Ectodermal cell (in vitro differentiated cells): Measurements from ENCODE around the gene CKAP5.

Experiments used
- H3K27ac ChIP-seq: 2 replicates; pipeline ENCODE4 v1.7.0; 2013; ENCODE audit warnings: mild to moderate bottlenecking, low read depth, low read length; ENCODE audit not compliant: insufficient read depth, poor library complexity, severe bottlenecking
- H3K27me3 ChIP-seq: 2 replicates; pipeline ENCODE4 v1.7.0; 2013; ENCODE audit warnings: mild to moderate bottlenecking, low read length; ENCODE audit not compliant: insufficient read depth, control insufficient read depth, poor library complexity, severe bottlenecking
- H3K36me3 ChIP-seq: one replicate; pipeline ENCODE4 v1.7.0; 2013; ENCODE audit warnings: low read length; ENCODE audit not compliant: control insufficient read depth, insufficient read depth
- H3K4me1 ChIP-seq: one replicate; pipeline ENCODE4 v1.7.0; 2013; ENCODE audit warnings: low read length; ENCODE audit not compliant: control insufficient read depth, insufficient read depth
- H3K4me3 ChIP-seq: 2 replicates; pipeline ENCODE4 v1.7.0; 2013; ENCODE audit warnings: low read depth, low read length, control low read depth; ENCODE audit not compliant: insufficient read depth
- H3K9me3 ChIP-seq: 2 replicates; pipeline ENCODE4 v1.7.0; 2013; ENCODE audit warnings: mild to moderate bottlenecking, low read length, moderate library complexity; ENCODE audit not compliant: control insufficient read depth
- WGBS, 2 experiments: methylation state at CpG; one replicate each; pipeline ENCODE4 v1.1.7; 2013; ENCODE audit warnings: missing lambda C conversion rate in 2 of 2; 5-methylcytosine and 5-hydroxymethylcytosine counted together

Gene CKAP5

DNA sequence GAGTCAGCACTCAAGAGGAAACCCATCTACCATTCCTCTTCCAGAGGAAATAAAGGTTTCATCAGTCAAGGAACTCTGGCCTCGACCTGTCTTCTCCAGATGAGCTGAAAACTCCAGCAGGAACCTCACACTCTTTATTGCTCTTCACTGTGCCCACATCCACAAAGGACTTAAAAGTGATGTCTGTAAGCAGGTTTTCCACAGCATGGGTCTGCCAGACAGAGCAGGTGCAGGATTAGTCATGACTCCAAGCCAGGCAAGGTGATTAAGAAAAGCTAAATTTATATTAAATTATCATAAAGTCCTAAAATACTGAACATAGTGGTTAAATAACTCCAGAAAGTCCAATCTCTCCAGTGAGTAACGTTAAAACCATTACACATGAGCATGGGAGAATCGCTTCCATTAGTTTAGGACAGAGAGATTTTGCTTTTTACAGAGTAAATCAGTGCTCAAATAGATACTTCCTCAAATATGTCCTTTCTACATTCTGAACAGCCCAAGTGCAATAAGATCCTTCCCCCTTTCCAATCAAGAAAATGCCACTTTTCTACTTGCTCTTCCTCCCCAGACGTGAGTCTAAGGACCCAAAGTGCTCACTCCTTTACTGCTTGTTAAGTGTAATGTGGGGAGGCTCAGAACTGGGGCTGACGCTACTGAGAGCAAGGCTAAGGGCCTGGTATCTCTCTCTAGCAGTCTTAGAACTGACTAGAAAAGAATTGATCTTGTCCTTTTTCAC, 10.7 kb upstream of the CKAP5 start:
- Histone ChIP-seq H3K4me1 (no peaks in the 10 kb centered on the region), H3K9me3 (no peaks in the 10 kb centered on the region), H3K27ac (no peak overlapping the region), H3K27me3 (no peaks in the 10 kb centered on the region), H3K36me3 (peaks cover 27% of the 10 kb centered on the region), H3K4me3 (no peak overlapping the region)
- 73 to 95% methylated on average over 4 to 5 of the region's 5 CpGs for WGBS, 2 experiments

- Histone ChIP-seq H3K4me3 (no peak overlapping the region), H3K27me3 (no peaks in the 10 kb centered on the region), H3K4me1 (no peaks in the 10 kb centered on the region), H3K36me3 (peaks cover 24% of the 10 kb centered on the region), H3K27ac (no peak overlapping the region), H3K9me3 (no peaks in the 10 kb centered on the region)
- WGBS, 2 experiments, result 96 to 98% methylated on average over 2 of the region's 2 CpGs
Observed at GRCh38 chr11:46855863-46856262, 9.8 kb upstream of the CKAP5 start.

DNA sequence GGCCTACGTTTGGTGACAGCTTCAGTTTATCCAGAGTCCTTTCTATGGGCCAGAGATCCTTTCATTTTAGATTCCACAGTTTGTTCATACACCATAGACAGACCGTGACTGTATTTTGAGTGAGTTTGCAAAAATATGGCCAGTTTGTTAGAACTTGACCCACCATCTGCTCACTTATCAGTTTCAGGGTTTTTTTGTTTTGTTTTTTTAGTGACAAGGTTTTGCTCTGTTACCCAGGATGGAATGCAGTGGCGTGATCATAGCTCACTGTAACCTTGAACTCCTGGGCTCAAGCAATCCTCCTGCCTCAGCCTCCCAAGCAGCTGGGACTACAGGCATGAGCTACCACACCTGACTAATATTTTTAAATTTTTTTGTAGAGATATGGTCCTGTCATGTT, 9.1 kb upstream of the CKAP5 start:
- no peak overlapping the region for H3K27ac ChIP-seq
- no peaks in the 10 kb centered on the region for H3K4me1 ChIP-seq
- WGBS, 2 experiments, result 95 to 98% methylated on average over 3 of the region's 3 CpGs
- no peak overlapping the region for H3K4me3 ChIP-seq
- no peaks in the 10 kb centered on the region for H3K27me3 ChIP-seq
- H3K36me3 ChIP-seq, result peaks cover 18% of the 10 kb centered on the region
- H3K9me3 ChIP-seq, result no peaks in the 10 kb centered on the region

GRCh38 chr11:46850829-46851380, 4.8 kb upstream of the CKAP5 start:
- H3K4me1 ChIP-seq, result no peaks in the 10 kb centered on the region
- no peaks in the 10 kb centered on the region for H3K27me3 ChIP-seq
- H3K4me3 ChIP-seq, result no peak overlapping the region
- no peaks in the 10 kb centered on the region for H3K9me3 ChIP-seq
- H3K27ac ChIP-seq, result no peak overlapping the region
- no peaks in the 10 kb centered on the region for H3K36me3 ChIP-seq
- 56 to 67% methylated on average over 10 of the region's 10 CpGs for WGBS, 2 experiments

GRCh38 chr11:46849631-46850030, 3.6 kb upstream of the CKAP5 start:
- Histone ChIP-seq H3K27me3 (no peaks in the 10 kb centered on the region), H3K9me3 (no peaks in the 10 kb centered on the region), H3K4me3 (no peak overlapping the region), H3K4me1 (peaks cover 4% of the 10 kb centered on the region), H3K27ac (no peak overlapping the region), H3K36me3 (no peaks in the 10 kb centered on the region)
- WGBS, 2 experiments, result 94 to 99% methylated on average over 1 of the region's 1 CpG

DNA sequence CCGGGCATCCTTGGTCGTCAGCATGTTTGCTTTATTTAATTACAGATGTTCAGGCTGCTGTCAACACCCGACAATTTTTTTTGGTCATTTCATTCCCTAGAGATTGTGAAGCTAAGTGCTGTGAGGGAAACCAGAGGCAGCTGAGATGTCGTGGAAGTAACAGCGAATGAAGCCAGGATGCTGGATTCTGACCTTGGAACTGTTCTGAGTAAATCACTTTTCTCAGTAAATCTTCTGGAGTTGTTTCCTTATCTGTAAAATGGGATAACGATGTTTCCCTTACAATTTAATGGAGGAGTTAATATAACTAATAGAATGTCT, 390 bp upstream of the CKAP5 start:
- no peaks in the 10 kb centered on the region for H3K9me3 ChIP-seq
- 18 to 19% methylated on average over 6 of the region's 6 CpGs for WGBS, 2 experiments
- no peaks in the 10 kb centered on the region for H3K36me3 ChIP-seq
- peak overlapping the region; percentile 86 for H3K4me3 ChIP-seq
- H3K27ac ChIP-seq, result no peak overlapping the region
- H3K27me3 ChIP-seq, result no peaks in the 10 kb centered on the region
- peaks cover 10% of the 10 kb centered on the region for H3K4me1 ChIP-seq

DNA sequence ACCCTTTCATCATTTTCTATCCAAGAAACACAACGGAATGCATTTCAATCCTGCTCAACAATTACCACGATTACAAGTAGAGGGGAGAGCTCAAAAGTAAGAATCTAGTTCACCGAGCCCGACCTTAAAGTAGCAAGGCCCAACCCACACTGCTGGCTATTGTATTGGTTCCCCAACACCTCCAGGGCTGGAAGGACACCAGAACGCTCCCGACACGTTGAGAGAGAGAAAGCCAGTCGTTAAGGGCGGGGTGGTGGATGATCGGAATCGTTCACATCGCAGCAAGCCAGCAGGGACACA, 690 bp downstream of the CKAP5 start:
- Histone ChIP-seq H3K36me3 (no peaks in the 10 kb centered on the region), H3K27ac (no peak overlapping the region), H3K4me1 (peaks cover 10% of the 10 kb centered on the region), H3K9me3 (no peaks in the 10 kb centered on the region), H3K27me3 (no peaks in the 10 kb centered on the region), H3K4me3 (peak overlapping the region; percentile 86)
- 0 to 1% methylated on average over 12 of the region's 12 CpGs for WGBS, 2 experiments

DNA sequence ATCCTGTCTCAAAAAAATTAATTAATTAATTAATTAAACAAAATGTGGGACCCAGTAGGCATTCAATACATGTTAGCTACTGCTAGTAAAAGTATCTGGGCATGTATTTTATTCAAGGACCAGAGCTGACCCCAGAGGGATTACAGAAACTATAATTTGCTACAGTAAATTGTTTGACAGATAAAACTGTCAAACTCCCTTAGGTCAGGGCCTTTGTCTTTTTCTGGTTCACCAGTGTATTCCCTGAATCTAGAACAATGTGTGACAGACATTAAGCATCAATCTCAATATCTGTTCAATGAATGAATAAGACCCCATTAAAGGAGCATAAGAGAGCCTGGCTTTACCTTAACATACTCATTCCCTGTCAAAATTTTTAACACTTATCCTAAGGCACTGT, 6.0 kb downstream of the CKAP5 start:
- Histone ChIP-seq H3K27me3 (no peaks in the 10 kb centered on the region), H3K9me3 (no peaks in the 10 kb centered on the region), H3K4me3 (no peak overlapping the region), H3K4me1 (peaks cover 10% of the 10 kb centered on the region), H3K27ac (no peak overlapping the region), H3K36me3 (no peaks in the 10 kb centered on the region)

DNA sequence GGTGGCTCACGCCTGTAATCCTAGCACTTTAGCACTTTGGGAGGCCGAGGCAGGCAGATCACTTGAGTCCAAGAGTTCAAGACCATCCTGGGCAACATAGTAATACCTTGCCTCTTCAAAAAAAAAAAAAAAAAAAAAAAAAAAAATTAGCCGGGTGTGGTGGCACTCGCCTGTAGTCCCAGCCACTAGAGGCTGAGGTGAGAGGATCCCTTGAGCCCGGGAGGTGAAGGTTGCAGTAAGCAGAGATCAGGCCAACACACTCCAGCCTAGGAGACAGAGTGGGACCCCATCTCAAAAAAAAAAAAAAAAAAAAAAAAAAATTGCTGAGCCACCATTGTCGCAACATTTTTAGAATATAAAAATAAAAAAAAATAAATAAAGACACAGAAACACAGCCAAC, 7.6 kb downstream of the CKAP5 start:
- no peaks in the 10 kb centered on the region for H3K9me3 ChIP-seq
- no peak overlapping the region for H3K4me3 ChIP-seq
- H3K27me3 ChIP-seq, result no peaks in the 10 kb centered on the region
- no peak overlapping the region for H3K27ac ChIP-seq
- WGBS, 2 experiments, result 95 to 97% methylated on average over 5 of the region's 6 CpGs
- no peaks in the 10 kb centered on the region for H3K36me3 ChIP-seq
- H3K4me1 ChIP-seq, result no peaks in the 10 kb centered on the region

DNA sequence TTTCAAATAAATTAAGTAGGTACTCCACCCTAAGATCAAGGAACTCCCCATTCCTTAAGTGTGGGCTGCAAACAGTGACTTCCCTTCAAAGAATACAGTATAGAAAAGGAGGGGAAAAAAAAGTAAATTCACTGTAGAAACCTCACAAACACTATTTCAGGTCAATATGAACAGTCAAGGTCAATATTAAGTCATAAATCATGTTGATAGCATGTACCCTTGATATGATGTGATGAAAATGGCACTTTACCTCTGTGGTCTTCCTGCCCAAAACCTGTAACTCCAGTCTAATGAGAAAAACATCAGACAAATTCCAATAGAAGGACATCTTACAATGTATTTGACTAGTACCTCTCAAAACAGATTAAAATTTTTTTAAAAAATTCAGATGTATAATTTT, 8.2 kb downstream of the CKAP5 start:
- H3K4me3 ChIP-seq, result no peak overlapping the region

GRCh38 chr11:46836870-46837269, 9.2 kb downstream of the CKAP5 start:
- Histone ChIP-seq H3K4me1 (no peaks in the 10 kb centered on the region), H3K4me3 (no peak overlapping the region), H3K27ac (no peak overlapping the region), H3K36me3 (no peaks in the 10 kb centered on the region), H3K27me3 (no peaks in the 10 kb centered on the region), H3K9me3 (no peaks in the 10 kb centered on the region)

More for the DNA sequence above, 8.2 kb downstream of the CKAP5 start:
- no peak overlapping the region for H3K27ac ChIP-seq
- H3K27me3 ChIP-seq, result no peaks in the 10 kb centered on the region
- no peaks in the 10 kb centered on the region for H3K4me1 ChIP-seq
- no peaks in the 10 kb centered on the region for H3K36me3 ChIP-seq
- no peaks in the 10 kb centered on the region for H3K9me3 ChIP-seq
